B cell (primary cell): ENCODE data around the gene RNU1-2. TPM values are rescaled to one million over a fixed set of nuclear protein-coding genes. Genes with fewer than 3 reads are reported as not detected.
"Not testable (repeated sequence)": the region's sequence is repeated elsewhere in the genome, so short reads cannot be mapped to it uniquely, and the experiment has no call there.

Source experiments
- ATAC-seq: fragments of 200-7000 bp; cut with Tn5 transposase; one replicate; pipeline ENCODE4 v1.10.0; 2021; ENCODE audit warnings: low read depth, mild to moderate bottlenecking, moderate number of reproducible peaks, moderate library complexity
- CTCF ChIA-PET: fragments of 350-600 bp; sonication (Branson Sonifier 250); formaldehyde crosslinking; loops from one replicate; lab custom pipeline; 2021; ENCODE audit warnings: antibody characterized with exemption, inconsistent platforms; lab: Charles Lee
- POLR2A ChIA-PET: fragments of 350-600 bp; sonication (Branson Sonifier 250); formaldehyde crosslinking; loops from one replicate; lab custom pipeline; 2021; ENCODE audit warnings: antibody characterized with exemption; lab: Charles Lee
- DNase-seq: peaks from one replicate; pipeline ENCODE4 v3.0.0; 2013
- H2AFZ ChIP-seq: 2 replicates; pipeline ENCODE4 v1.6.1; 2012; ENCODE audit warnings: mild to moderate bottlenecking, low read depth, low read length; ENCODE audit not compliant: insufficient read depth, poor library complexity, severe bottlenecking
- H3K27ac ChIP-seq, 2 donors: 1 replicate in 1 of 2; 2 replicates in 1 of 2; pipeline ENCODE4 v1.5.1; 2012 to 2013; ENCODE audit warnings: low read length in 2 of 2, mild to moderate bottlenecking in 2 of 2, moderate library complexity in 1 of 2
- H3K27me3 ChIP-seq, 4 experiments: fragments of 200-600 bp in 1 of 4; sonication (generic) in 1 of 4; replicated peaks in 1 of 4; 1 replicate in 2 of 4; 2 replicates in 2 of 4; pipeline versions ENCODE4 v1.6.1 to v1.7.0; 2013 to 2016; ENCODE audit warnings: low read length in 3 of 4, mild to moderate bottlenecking in 2 of 4, mixed read lengths in 1 of 4, moderate library complexity in 1 of 4; ENCODE audit not compliant: insufficient read depth in 4 of 4, control insufficient read depth in 3 of 4; ENCODE audit errors: control extremely low read depth in 1 of 4
- H3K36me3 ChIP-seq, 2 experiments: replicated peaks in 1 of 2; 1 replicate in 1 of 2; 2 replicates in 1 of 2; pipeline versions ENCODE4 v1.6.1 to v1.7.1; 2013; ENCODE audit warnings: low read length in 1 of 2; ENCODE audit not compliant: insufficient read depth in 2 of 2, control insufficient read depth in 1 of 2; ENCODE audit errors: control extremely low read depth in 1 of 2, extremely low read depth in 1 of 2
- H3K4me1 ChIP-seq, 2 donors: fragments of 200-600 bp in 1 of 2; sonication (generic) in 1 of 2; 1 replicate in 1 of 2; 2 replicates in 1 of 2; pipeline versions ENCODE4 v1.5.1 to v1.6.1; 2013 to 2017; ENCODE audit warnings: low read length in 2 of 2; ENCODE audit not compliant: control insufficient read depth in 2 of 2, insufficient read depth in 2 of 2
- H3K4me2 ChIP-seq: replicated peaks from 2 replicates; pipeline ENCODE3; 2012; ENCODE audit warnings: mild to moderate bottlenecking, low read depth, low read length; ENCODE audit not compliant: poor library complexity, severe bottlenecking
- H3K4me3 ChIP-seq, 5 experiments: fragments of 200-600 bp in 1 of 5; sonication (generic) in 1 of 5; 1 replicate in 3 of 5; 2 replicates in 2 of 5; pipeline versions ENCODE4 v1.5.1 to v1.7.0; 2011 to 2016; ENCODE audit warnings: low read length in 4 of 5, mild to moderate bottlenecking in 4 of 5, low read depth in 2 of 5, control low read depth in 1 of 5, moderate library complexity in 1 of 5; ENCODE audit not compliant: insufficient read depth in 1 of 5; ENCODE audit errors: control extremely low read depth in 1 of 5, extremely low read depth in 1 of 5
- H3K79me2 ChIP-seq: fragments of 200-600 bp; sonication (generic); one replicate; pipeline ENCODE4 v1.6.0; 2016; ENCODE audit warnings: low read length; ENCODE audit not compliant: control insufficient read depth, insufficient read depth
- H3K9ac ChIP-seq: fragments of 200-600 bp; sonication (generic); 2 replicates; pipeline ENCODE4 v1.6.1; 2017; ENCODE audit warnings: mild to moderate bottlenecking, low read length, moderate library complexity
- H3K9me3 ChIP-seq, 3 donors: one replicate each; pipeline versions ENCODE4 v1.6.1 to v1.7.1; 2013; ENCODE audit warnings: low read length in 2 of 3; ENCODE audit not compliant: control insufficient read depth in 2 of 3, insufficient read depth in 1 of 3; ENCODE audit errors: control extremely low read depth in 1 of 3
- H4K20me1 ChIP-seq: 2 replicates; pipeline ENCODE4 v1.6.0; 2012; ENCODE audit warnings: mild to moderate bottlenecking, low read length; ENCODE audit not compliant: insufficient read depth, control insufficient read depth, poor library complexity, severe bottlenecking
- H3K27ac Mint-ChIP-seq: one replicate; pipeline ENCODE4 v1.8.0; 2021; ENCODE audit warnings: mixed read lengths
- H3K27me3 Mint-ChIP-seq: one replicate; pipeline ENCODE4 v1.8.0; 2021; ENCODE audit warnings: mixed read lengths
- H3K4me1 Mint-ChIP-seq: one replicate; pipeline ENCODE4 v1.8.0; 2021; ENCODE audit warnings: mixed read lengths
- H3K4me3 Mint-ChIP-seq: one replicate; pipeline ENCODE4 v1.8.0; 2021; ENCODE audit warnings: mixed read lengths
- H3K9me3 Mint-ChIP-seq: one replicate; pipeline ENCODE4 v1.8.0; 2022; ENCODE audit warnings: mixed read lengths; ENCODE audit not compliant: insufficient read depth
- WGBS: methylation state at CpG from one replicate; pipeline ENCODE4 v1.1.5; 2013; ENCODE audit warnings: missing lambda C conversion rate; ENCODE audit not compliant: insufficient coverage; 5-methylcytosine and 5-hydroxymethylcytosine counted together
- intact Hi-C: fragments of 100-400 bp; cut with micrococcal nuclease; formaldehyde crosslinking; loops from one replicate; pipeline ENCODE4 v1.10.0; 2022
- polyA plus RNA-seq: library from polyadenylated mRNA; depleted of rRNA; stranded (reverse); fragments of >200 nt; gene quantifications from 2 replicates; pipeline ENCODE4 v1.2.3, GENCODE V29; 2012
- total RNA-seq, 2 donors: library from RNA; stranded (reverse); fragments of 120-200 nt in 1 of 2; gene quantifications; 1 replicate in 1 of 2; 2 replicates in 1 of 2; pipeline versions ENCODE4 v1.2.3 to v1.2.4, GENCODE V29; 2013 to 2022

RNU1-2 gene
- total and polyA plus RNA-seq, 2 donors (not counting 1 experiment from before 2014, with no cell fraction given): 4,377 TPM; not detected in 1

GRCh38 chr1:16896316-16897055 lies 706 bp downstream of the RNU1-2 start:
- H3K27me3 Mint-ChIP-seq, H3K36me3 ChIP-seq, CTCF ChIA-PET, H4K20me1 ChIP-seq, H3K9me3 ChIP-seq, H3K9me3 Mint-ChIP-seq, H3K79me2 ChIP-seq, H3K27me3 ChIP-seq: not testable (repeated sequence)
- peak overlapping the region; percentile 100 for H3K27ac Mint-ChIP-seq
- peak overlapping the region; percentile 74 for H3K9ac ChIP-seq
- peak overlapping the region; percentile 36 for H2AFZ ChIP-seq
- H3K4me3 Mint-ChIP-seq: peak overlapping the region; percentile 85
- peak overlapping the region; percentile 90 to 96 for H3K27ac ChIP-seq
- peaks cover 34% of the 10 kb centered on the region for H3K4me1 Mint-ChIP-seq
- DNase-seq (peak; percentile 86), ATAC-seq (peak; percentile 6)
- WGBS: 31% methylated on average over 20 of the region's 24 CpGs
- H3K4me2 ChIP-seq: peak overlapping the region; percentile 70
- intact Hi-C loops: loop anchor here (1.0 kb wide), 1 partner anchor 9 kb away; no protein-coding TSS in a partner anchor
- POLR2A ChIA-PET: interaction anchor here (0.7 to 2.0 kb wide), 3 partner anchors 8 to 383 kb away, joined by 3 to 17 read pairs (median 6); partner anchors contain the start of gene RNU1-1
- peak overlapping the region in 4 of 5 experiments; percentile 12 to 67 (median 36) for H3K4me3 ChIP-seq
- H3K4me1 ChIP-seq: peaks cover 22 to 24% of the 10 kb centered on the region in 2 donors

GRCh38 chr1:16897653-16898052 lies 1.9 kb downstream of the RNU1-2 start:
- intact Hi-C loops, H3K27ac ChIP-seq, CTCF ChIA-PET, H3K4me3 ChIP-seq, H3K36me3 ChIP-seq, H3K79me2 ChIP-seq, H3K27me3 Mint-ChIP-seq, H3K27me3 ChIP-seq, ATAC-seq, H3K9me3 ChIP-seq, DNase-seq, H3K4me2 ChIP-seq, H3K9ac ChIP-seq, H2AFZ ChIP-seq, H3K9me3 Mint-ChIP-seq, H4K20me1 ChIP-seq: not testable (repeated sequence)
- POLR2A ChIA-PET: interaction anchor here (0.7 kb wide), 2 partner anchors 49 to 276 kb away, joined by 4 to 6 read pairs; no protein-coding TSS in a partner anchor
- WGBS: no CpG with 5 or more reads among the region's 1 CpG
- Mint-ChIP-seq H3K4me1 (peaks cover 44% of the 10 kb centered on the region), H3K4me3 (peak overlapping the region; percentile 69), H3K27ac (peak overlapping the region; percentile 84)
- peaks cover 31 to 33% of the 10 kb centered on the region in 2 donors for H3K4me1 ChIP-seq

- H3K27ac ChIP-seq, H3K4me2 ChIP-seq, H3K27me3 ChIP-seq, CTCF ChIA-PET, H3K4me3 ChIP-seq, H3K27me3 Mint-ChIP-seq, H3K36me3 ChIP-seq, H3K9me3 ChIP-seq, DNase-seq, POLR2A ChIA-PET, H3K79me2 ChIP-seq, H4K20me1 ChIP-seq, H2AFZ ChIP-seq, H3K4me3 Mint-ChIP-seq, ATAC-seq, intact Hi-C loops, H3K9ac ChIP-seq, H3K9me3 Mint-ChIP-seq: not testable (repeated sequence)
- peak overlapping the region; percentile 20 for H3K27ac Mint-ChIP-seq
- peaks cover 49% of the 10 kb centered on the region for H3K4me1 Mint-ChIP-seq
- peaks cover 34 to 38% of the 10 kb centered on the region in 2 donors for H3K4me1 ChIP-seq
These were observed 2.5 kb downstream of the RNU1-2 start for GRCh38 chr1:16898298-16898697.

- H3K9me3 Mint-ChIP-seq, H3K9ac ChIP-seq, H3K36me3 ChIP-seq, CTCF ChIA-PET, H2AFZ ChIP-seq, H3K27ac Mint-ChIP-seq, POLR2A ChIA-PET, H3K27me3 Mint-ChIP-seq, H3K9me3 ChIP-seq, intact Hi-C loops, H3K4me3 ChIP-seq, DNase-seq, H3K27me3 ChIP-seq, H4K20me1 ChIP-seq, H3K4me3 Mint-ChIP-seq, H3K79me2 ChIP-seq, ATAC-seq, H3K27ac ChIP-seq, H3K4me2 ChIP-seq: not testable (repeated sequence)
- peaks cover 40 to 43% of the 10 kb centered on the region in 2 donors for H3K4me1 ChIP-seq
- 100% methylated on average over 2 of the region's 2 CpGs for WGBS
- H3K4me1 Mint-ChIP-seq: peaks cover 53% of the 10 kb centered on the region
These were observed 3.2 kb downstream of the RNU1-2 start for GRCh38 chr1:16899020-16899419.
